Left ventricle myocardium inferior (tissue), 1 donor: ENCODE data around the gene TMEM144. TPM values are rescaled to one million over a fixed set of nuclear protein-coding genes. Genes with fewer than 3 reads are reported as not detected.

Experiments
- DNase-seq: peaks from one replicate; pipeline ENCODE4 v3.0.0-alpha.2; 2020
- H3K27ac ChIP-seq: fragments of 200-600 bp; replicated peaks from 2 replicates; pipeline ENCODE4 v1.8.0; 2021
- H3K27me3 ChIP-seq: fragments of 200-600 bp; 2 replicates; pipeline ENCODE4 v1.8.0; 2021; ENCODE audit warnings: low read depth
- H3K36me3 ChIP-seq: fragments of 200-600 bp; 2 replicates; pipeline ENCODE4 v1.8.0; 2021
- H3K4me1 ChIP-seq: fragments of 200-600 bp; 2 replicates; pipeline ENCODE4 v1.8.0; 2021
- H3K4me3 ChIP-seq: fragments of 200-600 bp; 2 replicates; pipeline ENCODE4 v1.8.0; 2021; ENCODE audit warnings: mild to moderate bottlenecking, moderate library complexity
- H3K9me3 ChIP-seq: fragments of 200-600 bp; replicated peaks from 2 replicates; pipeline ENCODE4 v1.8.0; 2021
- CTCF ChIP-seq: fragments of 200-600 bp; IDR thresholded peaks from 2 replicates; pipeline ENCODE4 v1.8.0; 2021; ENCODE audit warnings: antibody characterized with exemption, mild to moderate bottlenecking, borderline replicate concordance
- intact Hi-C: fragments of 100-400 bp; cut with micrococcal nuclease; formaldehyde crosslinking; loops from one replicate; pipeline ENCODE4 v1.11.0; 2022
- total RNA-seq: library from RNA; stranded (reverse); fragmentation: NEBNext Ultra II Directional; extraction: Animal tissue kit (Norgen Biotek cat#: 25700); gene quantifications from one replicate; pipeline ENCODE4 v1.2.1, GENCODE V29; 2021
- donor health status: DM: no; HTN: yes; CAD: no; lungs with severe emphysema.

TMEM144 gene
- total RNA-seq, 1 donor from 2014 or later: 11.4 TPM

GRCh38 chr4:158253350-158253980 lies 43.2 kb downstream of the TMEM144 start:
- TF ChIP-seq CTCF: peak; percentile 74
- no peak for DNase-seq
- intact Hi-C loops: loop anchor here (10.0 kb wide), 1 partner anchor 59 kb away; no protein-coding TSS in a partner anchor
- Histone ChIP-seq H3K4me1 (peaks cover 11% of the 10 kb centered on the region), H3K27me3 (no peaks in the 10 kb centered on the region), H3K4me3 (no peak overlapping the region), H3K36me3 (peaks cover under 1% of the 10 kb centered on the region), H3K9me3 (no peaks in the 10 kb centered on the region), H3K27ac (no peak overlapping the region)

DNA sequence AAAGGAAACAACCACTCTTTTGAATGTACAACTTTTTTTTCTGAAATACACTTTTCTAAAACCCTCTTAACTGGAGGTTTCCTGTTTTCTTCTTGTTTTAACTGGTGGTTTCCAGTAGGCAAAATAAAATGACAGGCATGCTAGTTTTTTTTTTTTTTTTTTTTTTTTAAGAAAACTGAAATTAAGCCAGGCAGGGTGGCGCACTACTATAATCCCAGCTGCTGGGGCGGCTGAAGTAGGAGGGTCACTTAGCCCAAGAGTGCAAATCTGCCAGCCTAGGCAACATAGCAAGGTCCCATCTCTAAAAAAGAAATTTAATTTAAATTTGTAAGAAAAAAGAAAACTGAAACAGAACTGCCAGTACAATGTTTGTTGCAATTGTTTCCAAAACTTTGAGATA lies 44.0 kb downstream of the TMEM144 start:
- H3K4me1 ChIP-seq: peaks cover 11% of the 10 kb centered on the region
- H3K27ac ChIP-seq: no peak overlapping the region
- intact Hi-C loops: loop anchor here (10.0 kb wide), 1 partner anchor 59 kb away; no protein-coding TSS in a partner anchor
- H3K4me3 ChIP-seq: no peak overlapping the region
- DNase-seq: no peak
- no peaks in the 10 kb centered on the region for H3K9me3 ChIP-seq
- H3K36me3 ChIP-seq: no peaks in the 10 kb centered on the region
- no peak for TF ChIP-seq CTCF
- no peaks in the 10 kb centered on the region for H3K27me3 ChIP-seq

- intact Hi-C loops: loop anchor here (10.0 kb wide), 1 partner anchor 61 kb away; no protein-coding TSS in a partner anchor
- no peak for DNase-seq
- H3K27me3 ChIP-seq: no peaks in the 10 kb centered on the region
- H3K9me3 ChIP-seq: no peaks in the 10 kb centered on the region
- TF ChIP-seq CTCF: peak; percentile 85
- no peak overlapping the region for H3K4me3 ChIP-seq
- H3K36me3 ChIP-seq: no peaks in the 10 kb centered on the region
- no peak overlapping the region for H3K27ac ChIP-seq
- peaks cover 6% of the 10 kb centered on the region for H3K4me1 ChIP-seq
These were observed 45.5 kb downstream of the TMEM144 start for GRCh38 chr4:158255727-158256324.

GRCh38 chr4:158259955-158260575 lies 49.8 kb downstream of the TMEM144 start:
- no peaks in the 10 kb centered on the region for H3K27me3 ChIP-seq

DNA sequence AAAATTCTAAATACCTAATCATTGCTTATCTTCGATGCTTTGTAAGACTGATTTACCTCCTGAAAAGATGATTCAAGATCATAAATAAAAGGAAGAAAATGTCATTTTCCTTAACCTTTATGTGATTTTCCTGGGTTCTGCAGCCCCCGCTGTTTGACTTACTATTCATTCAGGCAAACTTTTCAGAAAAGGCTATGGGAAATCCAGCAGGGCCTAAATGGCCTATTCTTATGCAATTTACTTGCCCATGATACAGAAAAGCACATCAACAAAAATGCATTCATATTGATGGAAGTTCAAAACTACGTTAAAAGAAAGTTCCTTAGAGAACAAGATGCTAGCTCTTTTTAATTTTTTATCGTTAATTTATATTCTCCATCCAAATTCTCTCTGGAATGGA lies 51.2 kb downstream of the TMEM144 start:
- no peaks in the 10 kb centered on the region for H3K4me1 ChIP-seq
- no peak overlapping the region for H3K27ac ChIP-seq
- intact Hi-C loops: no loop called here
- no peak for DNase-seq
- no peaks in the 10 kb centered on the region for H3K9me3 ChIP-seq
- H3K4me3 ChIP-seq: no peak overlapping the region
- no peaks in the 10 kb centered on the region for H3K36me3 ChIP-seq
- no peak for TF ChIP-seq CTCF
- no peaks in the 10 kb centered on the region for H3K27me3 ChIP-seq

More at GRCh38 chr4:158259955-158260575, 49.8 kb downstream of the TMEM144 start:
- Histone ChIP-seq H3K9me3 (no peaks in the 10 kb centered on the region), H3K27ac (no peak overlapping the region), H3K4me3 (no peak overlapping the region), H3K36me3 (no peaks in the 10 kb centered on the region), H3K4me1 (no peaks in the 10 kb centered on the region)
- intact Hi-C loops: loop anchor here (10.0 kb wide), 1 partner anchor 65 kb away; no protein-coding TSS in a partner anchor
- TF ChIP-seq CTCF: peak; percentile 38
- DNase-seq: no peak
